OCI-LY1 (cell line): ENCODE results near the gene CD8A.

ENCODE experiments used
- CTCF ChIP-seq: fragments of 200-600 bp; sonication (generic), shearing (Covaris generic); IDR thresholded peaks from 2 replicates; pipeline ENCODE4 v1.5.1; 2017; ENCODE audit warnings: mild to moderate bottlenecking, antibody characterized with exemption, low read length, moderate library complexity, mixed read lengths
- EZH2 ChIP-seq: fragments of 200-600 bp; sonication (generic), shearing (Covaris generic); IDR thresholded peaks from 2 replicates; pipeline ENCODE4 v1.8.0; 2017; ENCODE audit warnings: borderline replicate concordance, mixed run types, mild to moderate bottlenecking, antibody characterized with exemption, low read length, moderate library complexity, mixed read lengths

DNA sequence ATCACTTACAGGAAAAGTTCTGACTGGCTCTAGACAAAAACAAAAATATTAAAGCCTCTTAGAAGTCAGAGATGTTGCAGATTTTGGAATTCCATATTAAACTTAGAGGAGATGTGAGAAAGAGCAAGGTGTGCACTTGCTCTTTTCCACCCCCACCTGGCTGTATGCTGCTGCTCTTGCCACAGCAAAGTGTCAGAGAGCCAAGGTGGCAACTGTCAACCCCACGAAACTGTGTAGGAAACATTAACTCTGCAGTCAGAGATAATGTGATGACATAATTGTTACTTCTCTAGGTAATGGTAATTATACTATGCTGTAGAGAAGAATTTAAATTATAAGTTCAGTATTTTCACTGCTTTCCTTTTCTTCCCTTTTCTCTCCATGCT lies 25.4 kb downstream of the CD8A start:
- TF ChIP-seq CTCF: no peak
- no peak for TF ChIP-seq EZH2
